Omental fat pad (tissue), 4 donors: ENCODE data around the gene ZDHHC14. TPM values are rescaled to one million over a fixed set of nuclear protein-coding genes. Genes with fewer than 3 reads are reported as not detected.

Experiments
- ATAC-seq: fragments of 150-250 bp; one replicate; pipeline ENCODE4 v1.9.1; 2016; ENCODE audit warnings: mild to moderate bottlenecking, moderate library complexity; ENCODE audit not compliant: low FRiP score
- DNase-seq: peaks from one replicate; pipeline ENCODE4 v3.0.0-alpha.2; 2019; ENCODE audit warnings: low spot score
- CTCF ChIP-seq, 3 donors: fragments of 450-650 bp; IDR thresholded peaks; one replicate each; pipeline ENCODE4 v1.5.1; 2016 to 2017; ENCODE audit warnings: antibody characterized with exemption in 3 of 3, mild to moderate bottlenecking in 3 of 3, moderate library complexity in 2 of 3
- total RNA-seq, 4 donors: library from RNA; depleted of rRNA; stranded (reverse); fragments of >200 nt; gene quantifications; one replicate each; pipeline ENCODE4 v1.1.0, GENCODE V29; 2016

ZDHHC14 gene
- total RNA-seq, 4 donors from 2014 or later = 5.6 to 13.7 (median 6.9) TPM

- no peak for TF ChIP-seq CTCF (IDR thresholded peaks at IDR 0.05)
- ATAC-seq = no peak
- no peak for DNase-seq
Observed at GRCh38 chr6:157670466-157671186, 289.6 kb downstream of the ZDHHC14 start.

- ATAC-seq (no peak), DNase-seq (no peak)
- no peak for TF ChIP-seq CTCF (IDR thresholded peaks at IDR 0.05)
Observed at GRCh38 chr6:157672726-157673412, 291.9 kb downstream of the ZDHHC14 start.

- ATAC-seq = no peak
- TF ChIP-seq CTCF (IDR thresholded peaks at IDR 0.05) = no peak
Observed at GRCh38 chr6:157673596-157673995, 292.6 kb downstream of the ZDHHC14 start.

GRCh38 chr6:157674061-157674460, 293.1 kb downstream of the ZDHHC14 start:
- DNase-seq = no peak

More at GRCh38 chr6:157673596-157673995, 292.6 kb downstream of the ZDHHC14 start:
- no peak for DNase-seq

GRCh38 chr6:157675831-157676230, 294.8 kb downstream of the ZDHHC14 start:
- ATAC-seq (no peak), DNase-seq (no peak)
- TF ChIP-seq CTCF (IDR thresholded peaks at IDR 0.05) = no peak

More at GRCh38 chr6:157674061-157674460, 293.1 kb downstream of the ZDHHC14 start:
- no peak for TF ChIP-seq CTCF (IDR thresholded peaks at IDR 0.05)
- no peak for ATAC-seq

- TF ChIP-seq CTCF (IDR thresholded peaks at IDR 0.05) = no peak
- ATAC-seq (no peak), DNase-seq (no peak)
Observed at GRCh38 chr6:157676241-157676640, 295.3 kb downstream of the ZDHHC14 start.

- ATAC-seq (no peak), DNase-seq (no peak)
- no peak for TF ChIP-seq CTCF (IDR thresholded peaks at IDR 0.05)
Observed at GRCh38 chr6:157677235-157677634, 296.2 kb downstream of the ZDHHC14 start.
